ENCODE results near the gene SFMBT1. TPM values are rescaled to one million over a fixed set of nuclear protein-coding genes. Genes with fewer than 3 reads are reported as not detected.

The SFMBT1 gene
- total and polyA plus RNA-seq, 2 donors from 2014 or later, result 3.4 to 16.0 TPM

GRCh38 chr3:52917044-52917443 is 128.8 kb downstream of the SFMBT1 start:
- Histone ChIP-seq H3K9me3 (ENCODE audit: control insufficient read depth in 2 of 3, insufficient read depth in 1 of 3, low read length in 3 of 3) (no peaks in the 10 kb centered on the region), H3K36me3 (ENCODE audit: control insufficient read depth in 2 of 3, insufficient read depth in 3 of 3, low read length in 3 of 3) (peaks cover 0 to 22% (median 17%) of the 10 kb centered on the region in 3 donors)

GRCh38 chr3:52915294-52915693 is 130.6 kb downstream of the SFMBT1 start:
- FAIRE-seq (no peak), DNase-seq (no peak)
- Histone ChIP-seq H3K9ac (ENCODE audit: low read length in 3 of 3) (no peak overlapping the region), H3K27me3 (ENCODE audit: control insufficient read depth, insufficient read depth, low read length) (no peaks in the 10 kb centered on the region), H3K9me3 (ENCODE audit: control insufficient read depth in 2 of 3, insufficient read depth in 1 of 3, low read length in 3 of 3) (no peaks in the 10 kb centered on the region), H3K4me1 (ENCODE audit: control insufficient read depth in 2 of 3, insufficient read depth in 2 of 3, low read depth in 1 of 3, low read length in 3 of 3) (no peaks in the 10 kb centered on the region), H3K4me3 (ENCODE audit: low read length in 3 of 3) (no peak overlapping the region), H3K27ac (ENCODE audit: low read depth in 2 of 2, low read length in 2 of 2) (no peak overlapping the region), H3K36me3 (ENCODE audit: control insufficient read depth in 2 of 3, insufficient read depth in 3 of 3, low read length in 3 of 3) (peaks cover 0 to 14% (median 9%) of the 10 kb centered on the region in 3 donors)
- intact Hi-C loops (cut with DNase I), result no loop called here
- no peak for TF ChIP-seq CTCF (IDR thresholded peaks at IDR 0.05; ENCODE audit: borderline replicate concordance, extremely low read depth, insufficient read depth)

More at GRCh38 chr3:52917044-52917443, 128.8 kb downstream of the SFMBT1 start:
- Histone ChIP-seq H3K4me1 (ENCODE audit: control insufficient read depth in 2 of 3, insufficient read depth in 2 of 3, low read depth in 1 of 3, low read length in 3 of 3) (no peaks in the 10 kb centered on the region), H3K27me3 (ENCODE audit: control insufficient read depth, insufficient read depth, low read length) (no peaks in the 10 kb centered on the region), H3K9ac (ENCODE audit: low read length in 3 of 3) (no peak overlapping the region), H3K27ac (ENCODE audit: low read depth in 2 of 2, low read length in 2 of 2) (no peak overlapping the region), H3K4me3 (ENCODE audit: low read length in 3 of 3) (no peak overlapping the region)
- no peak for TF ChIP-seq CTCF (IDR thresholded peaks at IDR 0.05; ENCODE audit: borderline replicate concordance, extremely low read depth, insufficient read depth)
- intact Hi-C loops (cut with DNase I), result no loop called here
- FAIRE-seq (no peak), DNase-seq (no peak)

- no peaks in the 10 kb centered on the region for H3K27me3 ChIP-seq (ENCODE audit: control insufficient read depth, insufficient read depth, low read length)
- H3K4me3 ChIP-seq (ENCODE audit: low read length in 3 of 3), result no peak overlapping the region
- H3K4me1 ChIP-seq (ENCODE audit: control insufficient read depth in 2 of 3, insufficient read depth in 2 of 3, low read depth in 1 of 3, low read length in 3 of 3), result no peaks in the 10 kb centered on the region
- intact Hi-C loops (cut with DNase I), result no loop called here
- peaks cover 0 to 7% (median 0%) of the 10 kb centered on the region in 3 donors for H3K36me3 ChIP-seq (ENCODE audit: control insufficient read depth in 2 of 3, insufficient read depth in 3 of 3, low read length in 3 of 3)
- DNase-seq, result no peak
- H3K9ac ChIP-seq (ENCODE audit: low read length in 3 of 3), result no peak overlapping the region
- no peak for FAIRE-seq
- no peak for TF ChIP-seq CTCF (IDR thresholded peaks at IDR 0.05; ENCODE audit: borderline replicate concordance, extremely low read depth, insufficient read depth)
- H3K9me3 ChIP-seq (ENCODE audit: control insufficient read depth in 2 of 3, insufficient read depth in 1 of 3, low read length in 3 of 3), result no peaks in the 10 kb centered on the region
- no peak overlapping the region for H3K27ac ChIP-seq (ENCODE audit: low read depth in 2 of 2, low read length in 2 of 2)
Measured at GRCh38 chr3:52912885-52913731, 132.8 kb downstream of the SFMBT1 start.
